ENCODE measurements around the gene AHI1. TPM values are rescaled to one million over a fixed set of nuclear protein-coding genes. Genes with fewer than 3 reads are reported as not detected.

AHI1 gene
- total RNA-seq, 1 donor from 2014 or later: 14.2 TPM

DNA sequence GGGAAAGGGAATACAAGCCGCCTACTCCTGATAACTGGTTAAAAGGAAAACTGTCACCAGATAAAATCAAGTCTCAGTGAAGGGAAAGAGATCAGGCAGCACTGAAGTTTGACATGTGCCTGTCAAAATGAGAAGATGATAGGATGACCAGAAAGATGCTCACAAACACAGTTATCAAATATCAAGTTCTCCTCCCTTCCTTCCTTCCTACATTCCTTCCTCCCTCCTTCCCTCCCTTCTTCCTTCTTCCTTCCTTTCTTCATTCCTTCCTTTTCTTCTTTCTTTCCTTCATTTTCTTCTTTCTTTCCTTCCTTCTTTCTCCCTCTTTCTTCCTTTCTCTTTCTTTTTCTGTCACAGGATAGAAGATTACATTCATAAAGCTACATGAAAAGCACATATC, 261.2 kb downstream of the AHI1 start:
- H3K4me1 Mint-ChIP-seq (ENCODE audit: low read depth, unreplicated experiment): peaks cover 1% of the 10 kb centered on the region
- Histone ChIP-seq H3K4me3 (ENCODE audit: insufficient read depth, low read depth, low read length) (no peak overlapping the region), H3K9ac (ENCODE audit: low read length) (no peak overlapping the region), H3K4me1 (ENCODE audit: insufficient read depth, low read length) (no peaks in the 10 kb centered on the region), H2AFZ (ENCODE audit: low read depth, low read length) (no peak overlapping the region), H3K27ac (ENCODE audit: low read depth, low read length) (no peak overlapping the region), H3K4me2 (ENCODE audit: low read length) (no peak overlapping the region), H3K9me3 (ENCODE audit: insufficient read depth, low read depth, low read length) (no peaks in the 10 kb centered on the region), H3K79me2 (ENCODE audit: insufficient read depth, low read length) (no peaks in the 10 kb centered on the region), H4K20me1 (ENCODE audit: insufficient read depth, low read length) (no peaks in the 10 kb centered on the region), H3K36me3 (ENCODE audit: insufficient read depth, low read length) (no peaks in the 10 kb centered on the region), H3K27me3 (ENCODE audit: insufficient read depth, low read length) (no peaks in the 10 kb centered on the region)
- peaks cover 10% of the 10 kb centered on the region for H3K27me3 Mint-ChIP-seq (ENCODE audit: low read depth, unreplicated experiment)
- FAIRE-seq (no peak), DNase-seq (ENCODE audit: low read depth) (no peak)
- H3K4me3 Mint-ChIP-seq (ENCODE audit: unreplicated experiment): no peak overlapping the region
- H3K9me3 Mint-ChIP-seq (ENCODE audit: unreplicated experiment): no peaks in the 10 kb centered on the region
- no peak overlapping the region for H3K27ac Mint-ChIP-seq (ENCODE audit: unreplicated experiment)
- TF ChIP-seq EZH2 (IDR thresholded peaks at IDR 0.05; ENCODE audit: insufficient read depth, low read length) (no peak), CTCF (IDR thresholded peaks at IDR 0.05; ENCODE audit: insufficient read depth, low read depth, low read length) (no peak)
- H3K36me3 Mint-ChIP-seq (ENCODE audit: low read depth, unreplicated experiment): no peaks in the 10 kb centered on the region

DNA sequence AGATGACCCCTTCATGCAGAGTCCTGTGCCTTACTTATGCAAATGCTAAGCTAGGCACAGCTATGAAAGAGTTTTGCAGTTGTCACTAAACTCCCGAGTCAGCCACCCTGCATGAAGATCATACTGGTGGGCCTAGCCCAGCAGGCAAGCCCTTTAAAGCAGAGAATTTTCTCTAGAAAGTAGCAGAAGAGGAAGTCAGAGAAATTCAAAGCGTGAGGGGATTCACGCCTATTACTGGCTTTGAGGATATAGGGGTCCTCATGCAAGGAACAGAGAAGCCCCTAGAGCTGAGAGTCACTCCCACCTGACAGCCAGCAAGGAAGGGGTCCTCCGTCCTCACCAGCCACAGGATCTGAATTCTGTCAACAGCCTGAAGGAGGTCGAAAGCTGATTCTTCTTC, 261.8 kb downstream of the AHI1 start:
- Histone ChIP-seq H3K4me2 (ENCODE audit: low read length) (no peak overlapping the region), H3K27ac (ENCODE audit: low read depth, low read length) (no peak overlapping the region), H3K4me3 (ENCODE audit: insufficient read depth, low read depth, low read length) (no peak overlapping the region), H3K79me2 (ENCODE audit: insufficient read depth, low read length) (no peaks in the 10 kb centered on the region), H3K9ac (ENCODE audit: low read length) (no peak overlapping the region), H3K9me3 (ENCODE audit: insufficient read depth, low read depth, low read length) (no peaks in the 10 kb centered on the region), H2AFZ (ENCODE audit: low read depth, low read length) (no peak overlapping the region), H3K4me1 (ENCODE audit: insufficient read depth, low read length) (no peaks in the 10 kb centered on the region), H3K27me3 (ENCODE audit: insufficient read depth, low read length) (no peaks in the 10 kb centered on the region), H4K20me1 (ENCODE audit: insufficient read depth, low read length) (no peaks in the 10 kb centered on the region), H3K36me3 (ENCODE audit: insufficient read depth, low read length) (no peaks in the 10 kb centered on the region)
- no peak for TF ChIP-seq CTCF (IDR thresholded peaks at IDR 0.05; ENCODE audit: insufficient read depth, low read depth, low read length)
- TF ChIP-seq EZH2 (IDR thresholded peaks at IDR 0.05; ENCODE audit: insufficient read depth, low read length): no peak
- FAIRE-seq (no peak), DNase-seq (ENCODE audit: low read depth) (no peak)
- Mint-ChIP-seq H3K9me3 (ENCODE audit: unreplicated experiment) (no peaks in the 10 kb centered on the region), H3K4me1 (ENCODE audit: low read depth, unreplicated experiment) (peaks cover 4% of the 10 kb centered on the region), H3K27ac (ENCODE audit: unreplicated experiment) (no peak overlapping the region), H3K36me3 (ENCODE audit: low read depth, unreplicated experiment) (no peaks in the 10 kb centered on the region), H3K27me3 (ENCODE audit: low read depth, unreplicated experiment) (peaks cover 10% of the 10 kb centered on the region), H3K4me3 (ENCODE audit: unreplicated experiment) (no peak overlapping the region)

DNA sequence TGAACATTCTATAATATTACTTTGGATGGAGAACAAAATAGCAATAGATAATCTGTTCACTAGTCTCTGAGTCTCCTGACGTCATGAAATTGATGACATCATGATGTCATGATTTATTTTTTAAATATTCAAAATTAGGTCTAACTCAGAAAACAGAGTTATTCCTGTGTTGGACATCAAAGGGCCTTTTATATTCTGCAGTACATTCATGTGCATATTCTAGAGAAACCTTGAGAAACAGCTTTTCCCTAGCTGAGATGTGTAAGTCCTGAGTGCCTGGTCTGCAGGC, 263.1 kb downstream of the AHI1 start:
- no peak overlapping the region for H3K4me2 ChIP-seq (ENCODE audit: low read length)
- H3K9ac ChIP-seq (ENCODE audit: low read length): no peak overlapping the region
- H3K36me3 ChIP-seq (ENCODE audit: insufficient read depth, low read length): no peaks in the 10 kb centered on the region
- H3K27me3 ChIP-seq (ENCODE audit: insufficient read depth, low read length): no peaks in the 10 kb centered on the region
- H3K4me1 ChIP-seq (ENCODE audit: insufficient read depth, low read length): no peaks in the 10 kb centered on the region
- no peaks in the 10 kb centered on the region for H4K20me1 ChIP-seq (ENCODE audit: insufficient read depth, low read length)
- Mint-ChIP-seq H3K27me3 (ENCODE audit: low read depth, unreplicated experiment) (peaks cover 10% of the 10 kb centered on the region), H3K36me3 (ENCODE audit: low read depth, unreplicated experiment) (no peaks in the 10 kb centered on the region), H3K4me1 (ENCODE audit: low read depth, unreplicated experiment) (peaks cover 5% of the 10 kb centered on the region), H3K27ac (ENCODE audit: unreplicated experiment) (no peak overlapping the region), H3K4me3 (ENCODE audit: unreplicated experiment) (no peak overlapping the region), H3K9me3 (ENCODE audit: unreplicated experiment) (no peaks in the 10 kb centered on the region)
- H3K9me3 ChIP-seq (ENCODE audit: insufficient read depth, low read depth, low read length): no peaks in the 10 kb centered on the region
- no peak for FAIRE-seq
- H3K79me2 ChIP-seq (ENCODE audit: insufficient read depth, low read length): no peaks in the 10 kb centered on the region
- DNase-seq (ENCODE audit: low read depth): no peak
- H3K4me3 ChIP-seq (ENCODE audit: insufficient read depth, low read depth, low read length): no peak overlapping the region
- no peak overlapping the region for H3K27ac ChIP-seq (ENCODE audit: low read depth, low read length)
- no peak overlapping the region for H2AFZ ChIP-seq (ENCODE audit: low read depth, low read length)
- TF ChIP-seq EZH2 (IDR thresholded peaks at IDR 0.05; ENCODE audit: insufficient read depth, low read length) (no peak), CTCF (IDR thresholded peaks at IDR 0.05; ENCODE audit: insufficient read depth, low read depth, low read length) (no peak)

Data from astrocyte (in vitro differentiated cells and primary cell).